ENCODE results near the gene ROR1.

Gene ROR1

GRCh38 chr1:63817152-63817667 is 43.4 kb downstream of the ROR1 start:
- Mint-ChIP-seq H3K27ac (peak overlapping the region; percentile 76 to 90 (median 77)), H3K4me1 (peaks cover 62% of the 10 kb centered on the region), H3K27me3 (ENCODE audit: low read depth) (no peaks in the 10 kb centered on the region), H3K9me3 (peaks cover 4% of the 10 kb centered on the region), H3K36me3 (ENCODE audit: low read depth) (peaks cover 23% of the 10 kb centered on the region), H3K4me3 (peak overlapping the region in 1 of 3 experiments; percentile 60)
- TF ChIP-seq CTCF (IDR thresholded peaks at IDR 0.05; ENCODE audit: unreplicated experiment in 3 of 3), result no peak

- Mint-ChIP-seq H3K4me1 (peaks cover 62% of the 10 kb centered on the region), H3K27me3 (ENCODE audit: low read depth) (no peaks in the 10 kb centered on the region), H3K9me3 (peaks cover 4% of the 10 kb centered on the region), H3K36me3 (ENCODE audit: low read depth) (peaks cover 23% of the 10 kb centered on the region), H3K4me3 (peak overlapping the region in 2 of 3 experiments; percentile 41 to 44), H3K27ac (peak overlapping the region; percentile 76 to 90 (median 77))
- no peak for TF ChIP-seq CTCF (IDR thresholded peaks at IDR 0.05; ENCODE audit: unreplicated experiment in 3 of 3)
These were observed 43.9 kb downstream of the ROR1 start for GRCh38 chr1:63817700-63818099.

- no peak for TF ChIP-seq CTCF (IDR thresholded peaks at IDR 0.05; ENCODE audit: unreplicated experiment in 3 of 3)
- Mint-ChIP-seq H3K9me3 (peaks cover 4% of the 10 kb centered on the region), H3K27me3 (ENCODE audit: low read depth) (no peaks in the 10 kb centered on the region), H3K36me3 (ENCODE audit: low read depth) (peaks cover 23% of the 10 kb centered on the region), H3K4me1 (peaks cover 60% of the 10 kb centered on the region), H3K27ac (peak overlapping the region in 2 of 3 experiments; percentile 76 to 90), H3K4me3 (no peak overlapping the region)
These were observed 44.9 kb downstream of the ROR1 start for GRCh38 chr1:63818567-63819325.

GRCh38 chr1:63819795-63820194 is 46.0 kb downstream of the ROR1 start:
- Mint-ChIP-seq H3K36me3 (ENCODE audit: low read depth) (peaks cover 21% of the 10 kb centered on the region), H3K27ac (no peak overlapping the region), H3K27me3 (ENCODE audit: low read depth) (no peaks in the 10 kb centered on the region), H3K9me3 (peaks cover 4% of the 10 kb centered on the region), H3K4me1 (peaks cover 55% of the 10 kb centered on the region), H3K4me3 (no peak overlapping the region)
- no peak for TF ChIP-seq CTCF (IDR thresholded peaks at IDR 0.05; ENCODE audit: unreplicated experiment in 3 of 3)

- H3K36me3 Mint-ChIP-seq (ENCODE audit: low read depth), result peaks cover 16% of the 10 kb centered on the region
- TF ChIP-seq CTCF (IDR thresholded peaks at IDR 0.05; ENCODE audit: unreplicated experiment in 3 of 3), result no peak
- no peak overlapping the region for H3K4me3 Mint-ChIP-seq
- peaks cover 9% of the 10 kb centered on the region for H3K9me3 Mint-ChIP-seq
- H3K4me1 Mint-ChIP-seq, result peaks cover 43% of the 10 kb centered on the region
- H3K27ac Mint-ChIP-seq, result peak overlapping the region; percentile 40 to 52 (median 51)
- no peaks in the 10 kb centered on the region for H3K27me3 Mint-ChIP-seq (ENCODE audit: low read depth)
These were observed 47.5 kb downstream of the ROR1 start for GRCh38 chr1:63821091-63822005.
